Peyer's patch (tissue), 4 donors: ENCODE measurements around the gene EMC7.

Experiments used
- POLR2A ChIP-seq, 2 donors: fragments of 450-650 bp; IDR thresholded peaks; one replicate each; pipeline ENCODE4 v1.5.1; 2017; ENCODE audit warnings: antibody characterized with exemption in 2 of 2, mild to moderate bottlenecking in 2 of 2, moderate library complexity in 2 of 2
- TF ChIP-seq, protein P1 (sequence below), 6 experiments: fragments of 450-650 bp in 4 of 6; fragments of 200-600 bp in 2 of 6; sonication (generic) in 1 of 6; IDR thresholded peaks; one replicate each; pipeline ENCODE4 v1.5.1; 2017 to 2019; ENCODE audit warnings: antibody characterized with exemption in 6 of 6, mild to moderate bottlenecking in 3 of 6, moderate library complexity in 1 of 6

- TF ChIP-seq, protein P1, sequence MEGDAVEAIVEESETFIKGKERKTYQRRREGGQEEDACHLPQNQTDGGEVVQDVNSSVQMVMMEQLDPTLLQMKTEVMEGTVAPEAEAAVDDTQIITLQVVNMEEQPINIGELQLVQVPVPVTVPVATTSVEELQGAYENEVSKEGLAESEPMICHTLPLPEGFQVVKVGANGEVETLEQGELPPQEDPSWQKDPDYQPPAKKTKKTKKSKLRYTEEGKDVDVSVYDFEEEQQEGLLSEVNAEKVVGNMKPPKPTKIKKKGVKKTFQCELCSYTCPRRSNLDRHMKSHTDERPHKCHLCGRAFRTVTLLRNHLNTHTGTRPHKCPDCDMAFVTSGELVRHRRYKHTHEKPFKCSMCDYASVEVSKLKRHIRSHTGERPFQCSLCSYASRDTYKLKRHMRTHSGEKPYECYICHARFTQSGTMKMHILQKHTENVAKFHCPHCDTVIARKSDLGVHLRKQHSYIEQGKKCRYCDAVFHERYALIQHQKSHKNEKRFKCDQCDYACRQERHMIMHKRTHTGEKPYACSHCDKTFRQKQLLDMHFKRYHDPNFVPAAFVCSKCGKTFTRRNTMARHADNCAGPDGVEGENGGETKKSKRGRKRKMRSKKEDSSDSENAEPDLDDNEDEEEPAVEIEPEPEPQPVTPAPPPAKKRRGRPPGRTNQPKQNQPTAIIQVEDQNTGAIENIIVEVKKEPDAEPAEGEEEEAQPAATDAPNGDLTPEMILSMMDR (IDR thresholded peaks at IDR 0.05): no peak
- TF ChIP-seq POLR2A (IDR thresholded peaks at IDR 0.05): no peak
Measured at GRCh38 chr15:34049112-34049511, 52.5 kb downstream of the EMC7 start.
